ENCODE data around the gene PNPLA8.
"Not testable (repeated sequence)": the region's sequence is repeated elsewhere in the genome, so short reads cannot be mapped to it uniquely, and the experiment has no call there.

The PNPLA8 gene

GRCh38 chr7:108525985-108526767 is at the start of gene PNPLA8:
PNPLA8 (minus strand) TSS chr7:108526135; CDS start chr7:108515491, 10,644 bp downstream.
- peak; percentile 99 for DNase-seq

- DNase-seq = no peak
These were observed 49.2 kb upstream of the PNPLA8 start for GRCh38 chr7:108575156-108575555.

GRCh38 chr7:108572480-108572879 is 46.5 kb upstream of the PNPLA8 start:
- no peak for DNase-seq

GRCh38 chr7:108570146-108570755 is 44.3 kb upstream of the PNPLA8 start:
- DNase-seq = peak; percentile 53

GRCh38 chr7:108569381-108570145 is 43.6 kb upstream of the PNPLA8 start, which contains the start of the genes DNAJB9 and THAP5:
DNAJB9 (plus strand) TSS chr7:108569874; CDS start chr7:108571727, 1,853 bp downstream.
THAP5 (minus strand) TSS chr7:108569706; CDS start chr7:108569569, 137 bp downstream.
- DNase-seq = peak; percentile 100

- DNase-seq = no peak
These were observed 43.0 kb upstream of the PNPLA8 start for GRCh38 chr7:108568801-108569380.

GRCh38 chr7:108565987-108566386 is 40.1 kb upstream of the PNPLA8 start:
- no peak for DNase-seq

- no peak for DNase-seq
These were observed 35.2 kb upstream of the PNPLA8 start for GRCh38 chr7:108561047-108561619.

- no peak for DNase-seq
These were observed 33.3 kb upstream of the PNPLA8 start for GRCh38 chr7:108559253-108559652.

DNA sequence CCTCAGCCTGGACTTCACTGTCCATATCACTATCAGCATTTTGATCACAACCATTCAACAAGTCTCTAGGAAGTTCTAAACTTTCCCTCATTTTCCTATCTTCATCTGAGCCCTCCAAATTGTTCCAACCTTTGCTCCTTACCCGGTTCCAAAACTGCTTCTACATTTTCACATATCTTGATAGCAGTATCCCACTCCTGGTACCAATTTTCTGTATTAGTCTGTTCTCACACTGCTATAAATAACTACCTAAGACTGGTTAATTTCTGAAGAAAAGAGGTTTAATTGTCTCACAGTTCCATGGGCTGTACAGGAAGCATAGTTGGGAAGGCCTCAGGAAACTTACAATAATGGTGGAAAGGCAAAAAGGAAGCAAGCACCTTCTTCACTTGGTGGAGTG is 31.7 kb upstream of the PNPLA8 start:
- DNase-seq = no peak

DNA sequence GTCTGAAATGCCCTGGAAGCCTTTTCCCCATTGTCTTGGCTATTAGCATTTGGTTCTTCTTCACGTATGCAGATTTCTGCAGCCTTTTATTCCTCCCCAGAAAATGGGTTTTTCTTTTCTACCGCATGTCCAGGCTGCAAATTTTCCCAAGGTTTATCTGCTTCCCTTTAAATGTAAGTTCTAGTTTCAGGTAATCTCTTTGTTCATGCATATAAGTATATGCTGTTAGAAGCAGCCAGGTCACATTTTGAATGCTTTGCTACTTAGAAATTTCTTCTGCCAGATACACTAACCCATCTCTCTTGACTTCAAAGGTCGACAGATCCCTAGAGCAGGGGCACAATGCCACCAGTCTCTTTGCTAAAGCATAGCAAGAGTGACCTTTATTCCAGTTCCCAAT is 31.3 kb upstream of the PNPLA8 start:
- no peak for DNase-seq

- not testable (repeated sequence) for DNase-seq
These were observed 30.7 kb upstream of the PNPLA8 start for GRCh38 chr7:108556665-108557064.

GRCh38 chr7:108548141-108548896 is 22.4 kb upstream of the PNPLA8 start:
- DNase-seq = not testable (repeated sequence)

DNA sequence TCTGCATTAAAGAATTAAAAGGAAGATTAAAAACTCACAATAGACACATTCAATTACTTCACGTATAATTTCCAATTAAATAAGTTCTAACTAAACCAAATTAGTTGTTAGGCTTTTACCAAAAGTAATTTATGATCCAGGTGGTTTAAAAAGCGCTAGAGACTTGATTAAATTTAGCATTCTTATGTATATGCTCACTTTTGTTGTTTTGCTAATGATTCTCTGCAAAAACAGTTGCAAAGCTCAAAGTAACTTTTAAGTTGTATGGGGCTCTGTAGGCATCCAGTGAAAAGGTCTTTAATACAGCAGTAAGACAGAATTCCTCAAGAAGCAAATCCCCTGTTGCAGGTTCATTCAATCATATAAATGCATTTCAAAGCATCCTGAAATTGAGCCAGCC is 15.5 kb upstream of the PNPLA8 start:
- DNase-seq = no peak

DNA sequence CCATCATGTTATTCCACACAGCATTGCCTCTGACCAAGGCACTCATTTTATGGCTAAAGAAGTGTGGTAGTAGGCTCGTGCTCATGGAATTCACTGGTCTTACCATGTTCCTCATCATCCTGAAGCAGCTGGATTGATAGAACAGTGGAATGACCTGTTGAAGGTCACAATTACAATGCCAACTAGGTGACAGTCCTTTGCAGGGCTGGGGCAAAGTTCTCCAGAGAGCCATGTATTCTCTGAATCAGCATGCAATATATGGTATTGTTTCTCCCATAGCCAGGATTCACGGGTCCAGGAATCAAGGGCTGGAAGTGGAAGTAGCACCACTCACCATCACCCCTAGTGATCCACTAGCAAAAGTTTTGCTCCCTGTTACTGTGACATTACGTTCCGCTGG is 12.8 kb upstream of the PNPLA8 start:
- not testable (repeated sequence) for DNase-seq

DNA sequence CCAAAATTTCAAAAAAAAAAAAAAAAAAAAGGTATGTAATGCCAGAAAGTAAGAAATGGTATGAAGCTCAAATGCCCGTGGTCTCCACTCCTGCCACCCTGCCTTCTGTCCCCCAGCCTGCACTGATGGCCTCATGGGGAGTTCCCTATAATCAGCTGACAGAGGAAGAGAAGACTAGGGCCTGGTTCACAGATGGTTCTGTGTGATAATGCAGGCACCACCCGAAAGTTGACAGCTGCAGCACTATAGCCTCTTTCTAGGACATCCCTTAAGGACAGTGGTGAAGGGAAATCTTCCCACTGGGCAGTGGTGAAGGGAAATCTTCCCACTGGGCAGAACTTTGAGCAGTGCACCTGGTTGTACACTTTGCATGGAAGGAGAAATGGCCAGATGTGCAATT is 12.3 kb upstream of the PNPLA8 start:
- DNase-seq = not testable (repeated sequence)

- DNase-seq = no peak
These were observed 11.3 kb upstream of the PNPLA8 start for GRCh38 chr7:108537229-108537628.

- DNase-seq = no peak
These were observed 9.8 kb upstream of the PNPLA8 start for GRCh38 chr7:108535744-108536143.

GRCh38 chr7:108535257-108535656 is 9.3 kb upstream of the PNPLA8 start:
- no peak for DNase-seq

- no peak for DNase-seq
These were observed 7.8 kb upstream of the PNPLA8 start for GRCh38 chr7:108533712-108534111.

DNA sequence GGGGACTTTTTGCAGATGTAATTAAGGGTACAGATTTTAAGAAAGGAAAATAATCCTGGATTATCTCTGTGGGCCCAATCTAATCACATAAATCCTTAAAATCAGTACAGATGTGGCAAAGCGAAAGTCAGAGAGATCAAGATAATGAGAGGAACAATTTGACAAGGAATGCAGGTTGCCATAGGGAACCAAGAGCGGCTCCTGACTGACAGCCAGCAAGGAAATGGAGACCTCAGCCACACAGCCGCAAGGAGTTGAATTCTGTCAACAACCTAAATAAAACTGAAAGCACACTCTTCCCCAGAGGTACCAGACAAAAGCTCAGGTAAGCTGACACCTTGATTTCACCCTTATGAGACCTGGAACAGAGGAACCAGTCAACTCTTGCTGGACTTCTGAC is 3.4 kb upstream of the PNPLA8 start:
- DNase-seq = no peak

- DNase-seq = no peak
These were observed 2.3 kb upstream of the PNPLA8 start for GRCh38 chr7:108528183-108528712.

Measured in CD4-positive, alpha-beta T cell treated with Interferon gamma for 1 hour (primary cell).